ENCODE data around the gene POM121. TPM values are rescaled to one million over a fixed set of nuclear protein-coding genes. Genes with fewer than 3 reads are reported as not detected.

Gene POM121
- total and polyA plus RNA-seq, 4 donors: 6.1 to 13.8 (median 9.6) TPM

DNA sequence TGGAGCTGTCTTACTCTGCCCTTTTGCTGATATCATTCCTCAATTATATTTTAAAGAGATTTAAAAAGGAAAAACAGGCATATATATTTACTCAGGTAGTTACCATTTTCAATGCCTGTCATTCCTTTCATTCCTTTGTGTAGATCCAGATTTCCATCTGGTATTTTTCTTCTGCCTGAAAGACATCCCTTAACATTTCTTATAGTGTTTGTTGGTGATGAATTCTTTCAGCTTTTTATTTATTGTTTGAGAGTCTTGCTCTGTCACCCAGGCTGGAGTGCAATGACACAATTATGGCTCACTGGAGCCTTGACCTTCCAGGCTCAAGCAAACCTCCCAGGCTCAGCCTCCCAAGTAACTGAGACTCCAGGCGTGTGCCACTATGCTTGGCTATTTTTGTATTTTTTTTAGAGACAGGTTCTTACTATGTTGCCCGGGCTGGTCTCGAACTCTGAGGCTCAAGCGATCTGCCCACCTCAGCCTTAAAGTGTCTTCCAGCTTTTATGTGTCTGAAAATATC is 5.6 kb upstream of the POM121 start:
- H3K9ac ChIP-seq (ENCODE audit: low read depth in 1 of 2, low read length in 2 of 2): no peak overlapping the region
- H3K27me3 ChIP-seq (ENCODE audit: control insufficient read depth in 4 of 4, insufficient read depth in 4 of 4, low read length in 3 of 4): no peaks in the 10 kb centered on the region
- WGBS: 92% methylated on average over 4 of the region's 4 CpGs
- no peak overlapping the region for H3K27ac ChIP-seq (ENCODE audit: low read depth in 1 of 2, low read length in 2 of 2)
- DNase-seq (ENCODE audit: low spot score): no peak
- H3K4me1 ChIP-seq (ENCODE audit: control insufficient read depth in 4 of 4, insufficient read depth in 4 of 4, low read length in 3 of 4): peaks cover 5 to 32% (median 31%) of the 10 kb centered on the region in 4 donors
- TF ChIP-seq, protein P1, sequence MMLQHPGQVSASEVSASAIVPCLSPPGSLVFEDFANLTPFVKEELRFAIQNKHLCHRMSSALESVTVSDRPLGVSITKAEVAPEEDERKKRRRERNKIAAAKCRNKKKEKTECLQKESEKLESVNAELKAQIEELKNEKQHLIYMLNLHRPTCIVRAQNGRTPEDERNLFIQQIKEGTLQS (IDR thresholded peaks at IDR 0.05): no peak
- TF ChIP-seq JUND (IDR thresholded peaks at IDR 0.05): no peak
- TF ChIP-seq FOXA2 (IDR thresholded peaks at IDR 0.05): no peak
- TF ChIP-seq, protein P2, sequence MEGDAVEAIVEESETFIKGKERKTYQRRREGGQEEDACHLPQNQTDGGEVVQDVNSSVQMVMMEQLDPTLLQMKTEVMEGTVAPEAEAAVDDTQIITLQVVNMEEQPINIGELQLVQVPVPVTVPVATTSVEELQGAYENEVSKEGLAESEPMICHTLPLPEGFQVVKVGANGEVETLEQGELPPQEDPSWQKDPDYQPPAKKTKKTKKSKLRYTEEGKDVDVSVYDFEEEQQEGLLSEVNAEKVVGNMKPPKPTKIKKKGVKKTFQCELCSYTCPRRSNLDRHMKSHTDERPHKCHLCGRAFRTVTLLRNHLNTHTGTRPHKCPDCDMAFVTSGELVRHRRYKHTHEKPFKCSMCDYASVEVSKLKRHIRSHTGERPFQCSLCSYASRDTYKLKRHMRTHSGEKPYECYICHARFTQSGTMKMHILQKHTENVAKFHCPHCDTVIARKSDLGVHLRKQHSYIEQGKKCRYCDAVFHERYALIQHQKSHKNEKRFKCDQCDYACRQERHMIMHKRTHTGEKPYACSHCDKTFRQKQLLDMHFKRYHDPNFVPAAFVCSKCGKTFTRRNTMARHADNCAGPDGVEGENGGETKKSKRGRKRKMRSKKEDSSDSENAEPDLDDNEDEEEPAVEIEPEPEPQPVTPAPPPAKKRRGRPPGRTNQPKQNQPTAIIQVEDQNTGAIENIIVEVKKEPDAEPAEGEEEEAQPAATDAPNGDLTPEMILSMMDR (IDR thresholded peaks at IDR 0.05; ENCODE audit: low read depth, low read length, missing input control): no peak
- TF ChIP-seq, protein P3, sequence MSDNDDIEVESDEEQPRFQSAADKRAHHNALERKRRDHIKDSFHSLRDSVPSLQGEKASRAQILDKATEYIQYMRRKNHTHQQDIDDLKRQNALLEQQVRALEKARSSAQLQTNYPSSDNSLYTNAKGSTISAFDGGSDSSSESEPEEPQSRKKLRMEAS (IDR thresholded peaks at IDR 0.05): no peak
- TF ChIP-seq HNF4A (conservative IDR thresholded peaks at IDR 0.05): no peak
- no peak for TF ChIP-seq NR2F2 (IDR thresholded peaks at IDR 0.05)
- TF ChIP-seq YY1 (IDR thresholded peaks at IDR 0.05): no peak
- no peak for TF ChIP-seq RAD21 (IDR thresholded peaks at IDR 0.05)
- TF ChIP-seq, protein P4, sequence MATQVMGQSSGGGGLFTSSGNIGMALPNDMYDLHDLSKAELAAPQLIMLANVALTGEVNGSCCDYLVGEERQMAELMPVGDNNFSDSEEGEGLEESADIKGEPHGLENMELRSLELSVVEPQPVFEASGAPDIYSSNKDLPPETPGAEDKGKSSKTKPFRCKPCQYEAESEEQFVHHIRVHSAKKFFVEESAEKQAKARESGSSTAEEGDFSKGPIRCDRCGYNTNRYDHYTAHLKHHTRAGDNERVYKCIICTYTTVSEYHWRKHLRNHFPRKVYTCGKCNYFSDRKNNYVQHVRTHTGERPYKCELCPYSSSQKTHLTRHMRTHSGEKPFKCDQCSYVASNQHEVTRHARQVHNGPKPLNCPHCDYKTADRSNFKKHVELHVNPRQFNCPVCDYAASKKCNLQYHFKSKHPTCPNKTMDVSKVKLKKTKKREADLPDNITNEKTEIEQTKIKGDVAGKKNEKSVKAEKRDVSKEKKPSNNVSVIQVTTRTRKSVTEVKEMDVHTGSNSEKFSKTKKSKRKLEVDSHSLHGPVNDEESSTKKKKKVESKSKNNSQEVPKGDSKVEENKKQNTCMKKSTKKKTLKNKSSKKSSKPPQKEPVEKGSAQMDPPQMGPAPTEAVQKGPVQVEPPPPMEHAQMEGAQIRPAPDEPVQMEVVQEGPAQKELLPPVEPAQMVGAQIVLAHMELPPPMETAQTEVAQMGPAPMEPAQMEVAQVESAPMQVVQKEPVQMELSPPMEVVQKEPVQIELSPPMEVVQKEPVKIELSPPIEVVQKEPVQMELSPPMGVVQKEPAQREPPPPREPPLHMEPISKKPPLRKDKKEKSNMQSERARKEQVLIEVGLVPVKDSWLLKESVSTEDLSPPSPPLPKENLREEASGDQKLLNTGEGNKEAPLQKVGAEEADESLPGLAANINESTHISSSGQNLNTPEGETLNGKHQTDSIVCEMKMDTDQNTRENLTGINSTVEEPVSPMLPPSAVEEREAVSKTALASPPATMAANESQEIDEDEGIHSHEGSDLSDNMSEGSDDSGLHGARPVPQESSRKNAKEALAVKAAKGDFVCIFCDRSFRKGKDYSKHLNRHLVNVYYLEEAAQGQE (IDR thresholded peaks at IDR 0.05): no peak
- no peak for TF ChIP-seq RXRA (IDR thresholded peaks at IDR 0.05)
- no peak for TF ChIP-seq SP1 (IDR thresholded peaks at IDR 0.05)
- TF ChIP-seq GABPA (IDR thresholded peaks at IDR 0.05 in 1 of 2, conservative IDR thresholded peaks at IDR 0.05 in 1 of 2): no peak
- TF ChIP-seq HNF4G (IDR thresholded peaks at IDR 0.05): no peak
- TF ChIP-seq EGR1 (IDR thresholded peaks at IDR 0.05; ENCODE audit: low read depth in 2 of 2): no peak
- H3K36me3 ChIP-seq (ENCODE audit: control insufficient read depth in 4 of 4, insufficient read depth in 3 of 4, low read depth in 1 of 4, low read length in 3 of 4): peaks cover 0 to 4% (median under 1%) of the 10 kb centered on the region in 4 donors
- H3K4me3 ChIP-seq (ENCODE audit: low read depth in 1 of 3, low read length in 3 of 3): no peak overlapping the region
- H3K9me3 ChIP-seq (ENCODE audit: control insufficient read depth in 4 of 4, low read length in 3 of 4): no peaks in the 10 kb centered on the region

DNA sequence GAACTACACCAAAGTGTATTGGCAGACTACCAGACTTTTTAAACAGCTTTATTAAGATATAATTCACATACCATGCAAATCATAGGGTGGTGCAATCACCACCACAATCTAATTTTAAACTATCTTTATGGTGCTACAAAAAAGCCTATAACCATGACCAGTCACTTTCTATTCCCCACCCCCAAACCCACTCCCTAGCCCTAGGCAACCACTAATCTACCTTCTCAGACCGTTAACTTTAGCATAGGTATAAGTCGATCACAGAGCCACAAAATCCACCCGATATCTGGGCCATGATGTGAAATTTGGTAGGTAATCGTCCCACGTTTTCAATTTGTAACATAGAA is 536 bp upstream of the POM121 start:
- WGBS: under 1% methylated on average over 5 of the region's 5 CpGs
- H3K36me3 ChIP-seq (ENCODE audit: control insufficient read depth in 4 of 4, insufficient read depth in 3 of 4, low read depth in 1 of 4, low read length in 3 of 4): peaks cover 9 to 22% (median 20%) of the 10 kb centered on the region in 4 donors
- H3K4me3 ChIP-seq (ENCODE audit: low read depth in 1 of 3, low read length in 3 of 3): peak overlapping the region; percentile 58 to 98 (median 96)
- TF ChIP-seq, protein P1 (IDR thresholded peaks at IDR 0.05): no peak
- TF ChIP-seq FOXA1 (IDR thresholded peaks at IDR 0.05): no peak
- TF ChIP-seq, protein P4 (IDR thresholded peaks at IDR 0.05): no peak
- TF ChIP-seq EGR1 (IDR thresholded peaks at IDR 0.05; ENCODE audit: low read depth in 2 of 2): no peak
- H3K27ac ChIP-seq (ENCODE audit: low read depth in 1 of 2, low read length in 2 of 2): peak overlapping the region; percentile 74 to 91
- H3K27me3 ChIP-seq (ENCODE audit: control insufficient read depth in 4 of 4, insufficient read depth in 4 of 4, low read length in 3 of 4): no peaks in the 10 kb centered on the region
- H3K9ac ChIP-seq (ENCODE audit: low read depth in 1 of 2, low read length in 2 of 2): peak overlapping the region; percentile 99 to 100
- DNase-seq (ENCODE audit: low spot score): no peak
- peaks cover 5 to 26% (median 21%) of the 10 kb centered on the region in 4 donors for H3K4me1 ChIP-seq (ENCODE audit: control insufficient read depth in 4 of 4, insufficient read depth in 4 of 4, low read length in 3 of 4)
- H3K9me3 ChIP-seq (ENCODE audit: control insufficient read depth in 4 of 4, low read length in 3 of 4): no peaks in the 10 kb centered on the region

All from liver (tissue), 9 donors.